ENCODE results near the gene HMCN2. TPM values are rescaled to one million over a fixed set of nuclear protein-coding genes. Genes with fewer than 3 reads are reported as not detected.

Gene HMCN2
- total RNA-seq, 2 experiments from 2014 or later = not detected

- H3K36me3 ChIP-seq (ENCODE audit: insufficient read depth, low read length) = no peaks in the 10 kb centered on the region
- no peaks in the 10 kb centered on the region for H3K9me2 ChIP-seq (ENCODE audit: insufficient read depth, low read length)
- TF ChIP-seq EZH2phosphoT487 (IDR thresholded peaks at IDR 0.05; ENCODE audit: borderline replicate concordance, low read depth, low read length) = no peak
- H3K4me1 ChIP-seq (ENCODE audit: insufficient read depth, low read length, poor library complexity, severe bottlenecking) = no peaks in the 10 kb centered on the region
- DNase-seq (ENCODE audit: low spot score) = no peak
- no peaks in the 10 kb centered on the region for H4K20me1 ChIP-seq (ENCODE audit: insufficient read depth, low read length)
- ChIA-PET CTCF (ENCODE audit: unreplicated experiment) (no interaction called here), POLR2A (interaction anchor here (0.7 kb wide), 1 partner anchor 128 kb away, joined by 4 read pairs; no protein-coding TSS in a partner anchor)
- H3K4me2 ChIP-seq (ENCODE audit: low read length) = no peak overlapping the region
- intact Hi-C loops (cut with micrococcal nuclease; ENCODE audit: unreplicated experiment) = no loop called here
- H2AFZ ChIP-seq (ENCODE audit: low read length) = no peak overlapping the region
- H3K79me2 ChIP-seq (ENCODE audit: insufficient read depth, low read depth, low read length) = no peaks in the 10 kb centered on the region
- no TSS peak for BruUV-seq (replicated peaks)
- H3K9me3 ChIP-seq (ENCODE audit: low read length) = peaks cover 14% of the 10 kb centered on the region
- no peak overlapping the region for H3K27ac ChIP-seq (ENCODE audit: low read depth, low read length, poor library complexity, severe bottlenecking)
- H3K4me3 ChIP-seq (ENCODE audit: low read depth, low read length, poor library complexity, severe bottlenecking) = no peak overlapping the region
Observed at GRCh38 chr9:130441031-130441430, 175.5 kb downstream of the HMCN2 start.

- no peak for DNase-seq (ENCODE audit: low spot score)
- intact Hi-C loops (cut with micrococcal nuclease; ENCODE audit: unreplicated experiment) = no loop called here
- no TSS peak for BruUV-seq (replicated peaks)
- ChIA-PET POLR2A (no interaction called here), CTCF (ENCODE audit: unreplicated experiment) (no interaction called here)
- no peak overlapping the region for H3K4me3 ChIP-seq (ENCODE audit: low read depth, low read length, poor library complexity, severe bottlenecking)
- H3K9me2 ChIP-seq (ENCODE audit: insufficient read depth, low read length) = no peaks in the 10 kb centered on the region
- H2AFZ ChIP-seq (ENCODE audit: low read length) = no peak overlapping the region
- no peaks in the 10 kb centered on the region for H3K36me3 ChIP-seq (ENCODE audit: insufficient read depth, low read length)
- H3K9me3 ChIP-seq (ENCODE audit: low read length) = peaks cover 14% of the 10 kb centered on the region
- no peaks in the 10 kb centered on the region for H3K79me2 ChIP-seq (ENCODE audit: insufficient read depth, low read depth, low read length)
- TF ChIP-seq EZH2phosphoT487 (IDR thresholded peaks at IDR 0.05; ENCODE audit: borderline replicate concordance, low read depth, low read length) = no peak
- TF ChIP-seq, protein P1, sequence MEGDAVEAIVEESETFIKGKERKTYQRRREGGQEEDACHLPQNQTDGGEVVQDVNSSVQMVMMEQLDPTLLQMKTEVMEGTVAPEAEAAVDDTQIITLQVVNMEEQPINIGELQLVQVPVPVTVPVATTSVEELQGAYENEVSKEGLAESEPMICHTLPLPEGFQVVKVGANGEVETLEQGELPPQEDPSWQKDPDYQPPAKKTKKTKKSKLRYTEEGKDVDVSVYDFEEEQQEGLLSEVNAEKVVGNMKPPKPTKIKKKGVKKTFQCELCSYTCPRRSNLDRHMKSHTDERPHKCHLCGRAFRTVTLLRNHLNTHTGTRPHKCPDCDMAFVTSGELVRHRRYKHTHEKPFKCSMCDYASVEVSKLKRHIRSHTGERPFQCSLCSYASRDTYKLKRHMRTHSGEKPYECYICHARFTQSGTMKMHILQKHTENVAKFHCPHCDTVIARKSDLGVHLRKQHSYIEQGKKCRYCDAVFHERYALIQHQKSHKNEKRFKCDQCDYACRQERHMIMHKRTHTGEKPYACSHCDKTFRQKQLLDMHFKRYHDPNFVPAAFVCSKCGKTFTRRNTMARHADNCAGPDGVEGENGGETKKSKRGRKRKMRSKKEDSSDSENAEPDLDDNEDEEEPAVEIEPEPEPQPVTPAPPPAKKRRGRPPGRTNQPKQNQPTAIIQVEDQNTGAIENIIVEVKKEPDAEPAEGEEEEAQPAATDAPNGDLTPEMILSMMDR (conservative IDR thresholded peaks at IDR 0.05; ENCODE audit: low read length) = no peak
- H3K4me2 ChIP-seq (ENCODE audit: low read length) = no peak overlapping the region
- H3K27ac ChIP-seq (ENCODE audit: low read depth, low read length, poor library complexity, severe bottlenecking) = no peak overlapping the region
- peaks cover 4% of the 10 kb centered on the region for H3K4me1 ChIP-seq (ENCODE audit: insufficient read depth, low read length, poor library complexity, severe bottlenecking)
- H4K20me1 ChIP-seq (ENCODE audit: insufficient read depth, low read length) = no peaks in the 10 kb centered on the region
Observed at GRCh38 chr9:130442746-130443455, 177.3 kb downstream of the HMCN2 start.

DNA sequence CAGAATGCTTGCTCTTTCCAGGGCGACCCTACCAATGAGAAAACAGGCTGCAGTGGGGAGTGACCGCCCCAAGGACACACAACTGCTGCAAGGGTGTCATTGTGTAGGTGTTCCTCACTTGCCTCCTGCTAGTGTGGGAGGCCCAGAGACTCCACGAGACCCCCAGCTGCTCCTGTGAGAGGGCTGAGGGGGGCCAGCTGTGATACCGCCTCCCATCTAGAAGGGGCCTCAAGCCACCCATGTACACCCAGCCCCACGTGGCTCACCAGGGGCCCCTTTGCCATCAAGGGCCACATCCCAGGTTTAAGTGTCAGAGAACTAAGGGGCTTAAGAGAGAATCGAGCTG lies 177.9 kb downstream of the HMCN2 start:
- ChIA-PET POLR2A (no interaction called here), CTCF (ENCODE audit: unreplicated experiment) (no interaction called here)
- no peak overlapping the region for H3K4me3 ChIP-seq (ENCODE audit: low read depth, low read length, poor library complexity, severe bottlenecking)
- no peaks in the 10 kb centered on the region for H3K9me2 ChIP-seq (ENCODE audit: insufficient read depth, low read length)
- no peak for DNase-seq (ENCODE audit: low spot score)
- no TSS peak for BruUV-seq (replicated peaks)
- no peak overlapping the region for H2AFZ ChIP-seq (ENCODE audit: low read length)
- intact Hi-C loops (cut with micrococcal nuclease; ENCODE audit: unreplicated experiment) = no loop called here
- no peak overlapping the region for H3K27ac ChIP-seq (ENCODE audit: low read depth, low read length, poor library complexity, severe bottlenecking)
- H4K20me1 ChIP-seq (ENCODE audit: insufficient read depth, low read length) = no peaks in the 10 kb centered on the region
- no peak overlapping the region for H3K4me2 ChIP-seq (ENCODE audit: low read length)
- peaks cover 14% of the 10 kb centered on the region for H3K9me3 ChIP-seq (ENCODE audit: low read length)
- no peaks in the 10 kb centered on the region for H3K79me2 ChIP-seq (ENCODE audit: insufficient read depth, low read depth, low read length)
- peaks cover 9% of the 10 kb centered on the region for H3K4me1 ChIP-seq (ENCODE audit: insufficient read depth, low read length, poor library complexity, severe bottlenecking)
- TF ChIP-seq, protein P1 (conservative IDR thresholded peaks at IDR 0.05; ENCODE audit: low read length) = no peak
- no peak for TF ChIP-seq EZH2phosphoT487 (IDR thresholded peaks at IDR 0.05; ENCODE audit: borderline replicate concordance, low read depth, low read length)
- no peaks in the 10 kb centered on the region for H3K36me3 ChIP-seq (ENCODE audit: insufficient read depth, low read length)

All from OCI-LY7 (cell line).